GM12875 (cell line): ENCODE results near the gene TREX2.

Experiments
- H3K4me3 ChIP-seq: one replicate; pipeline ENCODE4 v1.5.1; 2011; ENCODE audit warnings: low read depth, low read length, control low read depth
- CTCF ChIP-seq: IDR thresholded peaks from 2 replicates; pipeline ENCODE4 v1.5.1; 2011; ENCODE audit warnings: low read depth, mild to moderate bottlenecking, control low read depth, inconsistent platforms, low read length, moderate library complexity, borderline replicate concordance; ENCODE audit not compliant: insufficient read depth

Gene TREX2

GRCh38 chrX:153449368-153450113 is 3.7 kb upstream of the TREX2 start:
- no peak overlapping the region for H3K4me3 ChIP-seq
- TF ChIP-seq CTCF, result no peak

DNA sequence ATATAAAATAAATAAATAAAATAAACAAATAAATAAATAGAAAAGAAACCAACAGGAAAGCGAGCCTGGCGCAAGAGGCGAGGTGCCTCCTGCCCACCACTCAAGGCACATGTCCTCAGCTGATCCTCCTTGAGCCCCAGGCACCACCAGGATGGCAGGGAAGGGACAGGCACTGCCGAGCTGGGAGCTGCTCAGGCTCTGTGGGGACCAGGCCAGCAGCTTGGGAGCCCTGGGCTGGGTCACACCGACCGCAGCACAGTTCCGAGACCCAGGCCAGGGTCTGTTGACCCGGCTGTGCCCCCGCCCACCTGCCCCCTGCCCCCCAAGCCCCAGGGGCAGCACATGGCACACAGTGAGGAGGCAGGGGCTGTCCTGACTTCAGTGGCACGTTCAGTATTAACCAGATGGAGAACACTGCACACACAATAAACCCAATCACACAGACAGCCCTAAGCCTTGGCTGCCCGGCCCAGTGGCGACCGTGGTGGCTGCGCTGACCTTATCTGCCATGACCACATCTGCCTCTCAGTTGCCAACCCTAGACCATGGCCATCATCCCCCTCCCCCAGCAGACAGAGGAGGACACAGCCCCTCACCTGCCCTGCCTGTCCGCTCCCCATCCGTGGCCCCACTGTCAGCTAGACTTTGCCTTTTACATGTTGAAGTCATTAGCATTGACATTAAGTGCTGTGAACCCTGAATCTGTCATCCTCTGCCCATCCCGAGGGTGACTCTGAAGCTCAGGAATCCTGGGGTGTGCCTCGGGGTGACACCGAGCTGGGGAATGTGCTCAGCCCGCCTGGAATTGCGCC is 2.9 kb upstream of the TREX2 start:
- no peak for TF ChIP-seq CTCF
- no peak overlapping the region for H3K4me3 ChIP-seq

DNA sequence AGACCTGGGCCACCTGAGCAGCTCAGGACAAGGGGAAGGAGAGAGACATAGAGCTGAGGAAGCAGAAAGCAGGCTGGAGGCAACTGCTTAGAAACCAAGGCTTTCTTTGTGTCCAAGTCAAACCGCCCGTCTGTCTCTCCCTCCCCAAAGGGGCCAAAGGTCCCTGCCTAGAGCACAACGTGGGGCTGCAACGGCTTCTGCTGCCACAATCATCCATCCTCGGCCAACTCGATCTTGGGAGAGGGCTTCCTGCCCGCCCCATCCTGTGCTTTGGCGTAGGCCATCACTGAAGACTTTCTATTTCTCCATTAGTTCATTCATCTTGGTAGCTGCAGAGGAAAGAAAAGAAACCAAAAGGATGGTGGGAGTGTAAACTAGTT is 1.7 kb upstream of the TREX2 start:
- H3K4me3 ChIP-seq, result no peak overlapping the region
- TF ChIP-seq CTCF, result no peak

DNA sequence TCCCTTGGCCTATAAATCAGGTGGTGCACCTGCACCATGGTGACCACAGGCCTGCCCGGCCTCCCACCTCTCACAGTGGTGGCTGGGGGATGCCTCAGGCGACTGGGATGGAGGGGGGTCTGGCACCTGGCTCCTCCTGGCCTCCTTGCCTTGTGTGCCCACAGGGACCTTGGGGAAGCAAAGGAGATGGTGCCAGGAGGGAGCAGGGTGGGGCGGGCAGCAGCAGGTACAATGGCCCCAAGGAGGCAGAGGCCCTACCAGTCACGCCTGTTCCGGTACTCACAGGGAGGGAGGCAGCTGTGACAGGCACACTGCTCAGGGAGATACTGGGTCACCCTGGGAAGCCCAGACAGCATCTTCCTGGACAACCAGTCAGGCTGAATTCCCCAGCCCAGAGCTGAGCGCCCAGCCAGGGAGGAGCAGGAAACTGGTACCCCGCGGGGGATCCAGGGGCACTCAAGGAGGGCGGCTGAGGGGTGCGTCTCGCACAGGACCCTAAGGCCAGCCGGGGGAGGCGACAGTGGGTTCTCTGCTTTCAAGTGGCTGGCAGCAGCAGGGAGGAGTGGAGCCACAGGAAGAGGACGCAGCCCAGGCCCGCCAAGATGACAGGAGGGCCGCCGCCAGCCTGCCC is 1.2 kb upstream of the TREX2 start:
- no peak for TF ChIP-seq CTCF
- H3K4me3 ChIP-seq, result no peak overlapping the region

DNA sequence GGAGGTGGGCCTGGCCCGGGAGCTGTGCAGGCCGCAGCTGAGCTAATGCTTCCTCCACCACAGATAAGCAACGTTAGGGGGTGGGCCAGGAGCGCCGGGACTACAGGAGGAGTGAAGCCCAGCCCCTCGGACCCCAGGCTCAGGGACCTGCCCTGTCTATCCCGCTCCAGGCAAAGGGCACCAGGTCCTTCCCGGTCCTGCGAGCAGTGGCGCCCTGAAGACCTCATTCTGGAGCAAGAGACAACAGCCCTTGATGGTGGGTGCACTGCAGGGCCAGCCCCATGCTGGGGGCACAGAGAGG is 730 bp upstream of the TREX2 start:
- no peak overlapping the region for H3K4me3 ChIP-seq
- TF ChIP-seq CTCF, result no peak

GRCh38 chrX:153445106-153445855 is 575 bp downstream of the TREX2 start:
- H3K4me3 ChIP-seq, result no peak overlapping the region
- TF ChIP-seq CTCF, result no peak
